Left ventricle myocardium inferior (tissue), 1 donor: ENCODE results near the gene ASCL4. TPM values are rescaled to one million over a fixed set of nuclear protein-coding genes. Genes with fewer than 3 reads are reported as not detected.

Source experiments
- DNase-seq: peaks from one replicate; pipeline ENCODE4 v3.0.0-alpha.2; 2020
- H3K27ac ChIP-seq: fragments of 200-600 bp; replicated peaks from 2 replicates; pipeline ENCODE4 v1.8.0; 2021
- H3K27me3 ChIP-seq: fragments of 200-600 bp; 2 replicates; pipeline ENCODE4 v1.8.0; 2021; ENCODE audit warnings: low read depth
- H3K36me3 ChIP-seq: fragments of 200-600 bp; 2 replicates; pipeline ENCODE4 v1.8.0; 2021
- H3K4me1 ChIP-seq: fragments of 200-600 bp; 2 replicates; pipeline ENCODE4 v1.8.0; 2021
- H3K4me3 ChIP-seq: fragments of 200-600 bp; 2 replicates; pipeline ENCODE4 v1.8.0; 2021; ENCODE audit warnings: mild to moderate bottlenecking, moderate library complexity
- H3K9me3 ChIP-seq: fragments of 200-600 bp; replicated peaks from 2 replicates; pipeline ENCODE4 v1.8.0; 2021
- CTCF ChIP-seq: fragments of 200-600 bp; IDR thresholded peaks from 2 replicates; pipeline ENCODE4 v1.8.0; 2021; ENCODE audit warnings: antibody characterized with exemption, mild to moderate bottlenecking, borderline replicate concordance
- intact Hi-C: fragments of 100-400 bp; cut with micrococcal nuclease; formaldehyde crosslinking; loops from one replicate; pipeline ENCODE4 v1.11.0; 2022
- total RNA-seq: library from RNA; stranded (reverse); fragmentation: NEBNext Ultra II Directional; extraction: Animal tissue kit (Norgen Biotek cat#: 25700); gene quantifications from one replicate; pipeline ENCODE4 v1.2.1, GENCODE V29; 2021
- donor health status: DM: no; HTN: yes; CAD: no; lungs with severe emphysema.

Gene ASCL4
- total RNA-seq, 1 donor from 2014 or later, result not detected

- no peak for TF ChIP-seq CTCF
- Histone ChIP-seq H3K36me3 (no peaks in the 10 kb centered on the region), H3K27me3 (peaks cover 37% of the 10 kb centered on the region), H3K27ac (no peak overlapping the region), H3K4me3 (no peak overlapping the region), H3K9me3 (no peaks in the 10 kb centered on the region), H3K4me1 (no peaks in the 10 kb centered on the region)
- DNase-seq, result no peak
- intact Hi-C loops, result no loop called here
Observed at GRCh38 chr12:107788281-107788680, 13.8 kb downstream of the ASCL4 start.

GRCh38 chr12:107788690-107789458, 14.4 kb downstream of the ASCL4 start:
- intact Hi-C loops, result no loop called here
- no peak for TF ChIP-seq CTCF
- H3K27ac ChIP-seq, result no peak overlapping the region

GRCh38 chr12:107791465-107792089, 17.1 kb downstream of the ASCL4 start:
- peaks cover 67% of the 10 kb centered on the region for H3K27me3 ChIP-seq
- no peak for DNase-seq
- no peak for TF ChIP-seq CTCF
- H3K4me3 ChIP-seq, result no peak overlapping the region
- H3K4me1 ChIP-seq, result no peaks in the 10 kb centered on the region
- H3K36me3 ChIP-seq, result no peaks in the 10 kb centered on the region
- H3K27ac ChIP-seq, result no peak overlapping the region
- no peaks in the 10 kb centered on the region for H3K9me3 ChIP-seq
- intact Hi-C loops, result no loop called here

More at GRCh38 chr12:107788690-107789458, 14.4 kb downstream of the ASCL4 start:
- no peaks in the 10 kb centered on the region for H3K36me3 ChIP-seq
- no peaks in the 10 kb centered on the region for H3K4me1 ChIP-seq
- no peak overlapping the region for H3K4me3 ChIP-seq
- no peaks in the 10 kb centered on the region for H3K9me3 ChIP-seq
- DNase-seq, result no peak
- peaks cover 43% of the 10 kb centered on the region for H3K27me3 ChIP-seq

GRCh38 chr12:107794451-107794850, 19.9 kb downstream of the ASCL4 start:
- no peak for DNase-seq
- Histone ChIP-seq H3K4me1 (no peaks in the 10 kb centered on the region), H3K27me3 (peaks cover 69% of the 10 kb centered on the region), H3K27ac (no peak overlapping the region), H3K36me3 (no peaks in the 10 kb centered on the region), H3K9me3 (no peaks in the 10 kb centered on the region), H3K4me3 (no peak overlapping the region)
- TF ChIP-seq CTCF, result no peak
- intact Hi-C loops, result no loop called here

GRCh38 chr12:107798580-107798979, 24.1 kb downstream of the ASCL4 start:
- Histone ChIP-seq H3K4me3 (no peak overlapping the region), H3K27me3 (peaks cover 77% of the 10 kb centered on the region), H3K27ac (no peak overlapping the region), H3K9me3 (no peaks in the 10 kb centered on the region), H3K4me1 (no peaks in the 10 kb centered on the region), H3K36me3 (no peaks in the 10 kb centered on the region)
- TF ChIP-seq CTCF, result no peak
- DNase-seq, result no peak
- intact Hi-C loops, result no loop called here
